Suprapubic skin (tissue), 3 donors: ENCODE measurements around the gene SPOCK1.

ENCODE experiments used
- POLR2A ChIP-seq, 2 donors: fragments of 450-650 bp; IDR thresholded peaks; one replicate each; pipeline ENCODE4 v1.6.1; 2017; ENCODE audit warnings: antibody characterized with exemption in 2 of 2, mild to moderate bottlenecking in 2 of 2, moderate library complexity in 2 of 2
- TF ChIP-seq, protein P1 (sequence below), 2 donors: fragments of 200-600 bp in 1 of 2; fragments of 450-650 bp in 1 of 2; sonication (generic) in 1 of 2; IDR thresholded peaks; one replicate each; pipeline ENCODE4 v1.5.1; 2016 to 2019; ENCODE audit warnings: antibody characterized with exemption in 2 of 2, mild to moderate bottlenecking in 1 of 2, moderate library complexity in 1 of 2

- TF ChIP-seq, protein P1, sequence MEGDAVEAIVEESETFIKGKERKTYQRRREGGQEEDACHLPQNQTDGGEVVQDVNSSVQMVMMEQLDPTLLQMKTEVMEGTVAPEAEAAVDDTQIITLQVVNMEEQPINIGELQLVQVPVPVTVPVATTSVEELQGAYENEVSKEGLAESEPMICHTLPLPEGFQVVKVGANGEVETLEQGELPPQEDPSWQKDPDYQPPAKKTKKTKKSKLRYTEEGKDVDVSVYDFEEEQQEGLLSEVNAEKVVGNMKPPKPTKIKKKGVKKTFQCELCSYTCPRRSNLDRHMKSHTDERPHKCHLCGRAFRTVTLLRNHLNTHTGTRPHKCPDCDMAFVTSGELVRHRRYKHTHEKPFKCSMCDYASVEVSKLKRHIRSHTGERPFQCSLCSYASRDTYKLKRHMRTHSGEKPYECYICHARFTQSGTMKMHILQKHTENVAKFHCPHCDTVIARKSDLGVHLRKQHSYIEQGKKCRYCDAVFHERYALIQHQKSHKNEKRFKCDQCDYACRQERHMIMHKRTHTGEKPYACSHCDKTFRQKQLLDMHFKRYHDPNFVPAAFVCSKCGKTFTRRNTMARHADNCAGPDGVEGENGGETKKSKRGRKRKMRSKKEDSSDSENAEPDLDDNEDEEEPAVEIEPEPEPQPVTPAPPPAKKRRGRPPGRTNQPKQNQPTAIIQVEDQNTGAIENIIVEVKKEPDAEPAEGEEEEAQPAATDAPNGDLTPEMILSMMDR (IDR thresholded peaks at IDR 0.05), result no peak
- no peak for TF ChIP-seq POLR2A (IDR thresholded peaks at IDR 0.05)
These were observed 56.5 kb downstream of the SPOCK1 start for GRCh38 chr5:137442660-137443059.
